ENCODE results near the gene TFPT. TPM values are rescaled to one million over a fixed set of nuclear protein-coding genes. Genes with fewer than 3 reads are reported as not detected.

TFPT gene
- total RNA-seq, 1 experiment from 2014 or later: 31.1 TPM

DNA sequence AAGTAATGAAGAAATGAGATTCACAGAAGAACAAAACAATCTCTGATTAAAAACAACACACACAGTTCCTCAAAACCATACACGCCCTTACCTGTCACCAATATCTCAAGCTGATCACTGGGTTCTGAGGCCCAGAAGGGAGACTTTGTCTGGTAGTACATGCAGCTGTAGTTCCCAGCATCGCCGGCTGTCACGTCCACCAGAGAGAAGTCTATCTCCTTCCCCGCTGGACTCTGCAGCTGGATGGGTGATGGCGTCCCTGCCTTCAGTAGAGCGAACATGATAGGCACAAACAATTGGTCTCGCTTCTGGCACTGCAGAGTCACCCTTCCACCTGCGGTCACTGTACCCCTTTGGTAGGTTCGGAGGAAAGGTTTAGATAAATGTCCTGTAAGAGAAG is 41.6 kb downstream of the TFPT start:
- H3K4me3 ChIP-seq (ENCODE audit: low read depth, low read length, poor library complexity, severe bottlenecking): no peak overlapping the region
- TF ChIP-seq CTCF (conservative IDR thresholded peaks at IDR 0.05; ENCODE audit: low read depth, low read length) (no peak), EZH2 (IDR thresholded peaks at IDR 0.05; ENCODE audit: borderline replicate concordance, low read depth, low read length, poor library complexity, severe bottlenecking) (no peak)
- no peak for DNase-seq (ENCODE audit: low spot score)
- no TSS peak for BruUV-seq (replicated peaks)
- H3K27me3 ChIP-seq (replicated peaks; ENCODE audit: insufficient read depth, low read depth, low read length, poor library complexity): no peaks in the 10 kb centered on the region
- no peaks in the 10 kb centered on the region for H3K9me3 ChIP-seq (ENCODE audit: low read depth, low read length, poor library complexity, severe bottlenecking)
- ChIA-PET POLR2A (ENCODE audit: low non-redundant PET) (no interaction called here), CTCF (no interaction called here)
- no peaks in the 10 kb centered on the region for H3K36me3 ChIP-seq (ENCODE audit: insufficient read depth, low read length, poor library complexity, severe bottlenecking)
- no peak overlapping the region for H3K27ac ChIP-seq (ENCODE audit: low read depth, low read length, poor library complexity, severe bottlenecking)
- H3K4me1 ChIP-seq (ENCODE audit: insufficient read depth, low read length, poor library complexity, severe bottlenecking): no peaks in the 10 kb centered on the region
- intact Hi-C loops (cut with micrococcal nuclease; ENCODE audit: unreplicated experiment): no loop called here

GRCh38 chr19:54069470-54069869 is 46.0 kb downstream of the TFPT start:
- Histone ChIP-seq H3K27me3 (replicated peaks; ENCODE audit: insufficient read depth, low read depth, low read length, poor library complexity) (no peaks in the 10 kb centered on the region), H3K36me3 (ENCODE audit: insufficient read depth, low read length, poor library complexity, severe bottlenecking) (no peaks in the 10 kb centered on the region), H3K9me3 (ENCODE audit: low read depth, low read length, poor library complexity, severe bottlenecking) (no peaks in the 10 kb centered on the region), H3K4me3 (ENCODE audit: low read depth, low read length, poor library complexity, severe bottlenecking) (no peak overlapping the region), H3K4me1 (ENCODE audit: insufficient read depth, low read length, poor library complexity, severe bottlenecking) (no peaks in the 10 kb centered on the region), H3K27ac (ENCODE audit: low read depth, low read length, poor library complexity, severe bottlenecking) (no peak overlapping the region)
- ChIA-PET POLR2A (ENCODE audit: low non-redundant PET) (no interaction called here), CTCF (no interaction called here)
- no peak for DNase-seq (ENCODE audit: low spot score)
- intact Hi-C loops (cut with micrococcal nuclease; ENCODE audit: unreplicated experiment): no loop called here
- TF ChIP-seq CTCF (conservative IDR thresholded peaks at IDR 0.05; ENCODE audit: low read depth, low read length): no peak
- BruUV-seq (replicated peaks): no TSS peak

- H3K4me1 ChIP-seq (ENCODE audit: insufficient read depth, low read length, poor library complexity, severe bottlenecking): no peaks in the 10 kb centered on the region
- ChIA-PET CTCF (no interaction called here), POLR2A (ENCODE audit: low non-redundant PET) (interaction anchor here (0.6 kb wide), 1 partner anchor 9 kb away, joined by 5 read pairs; no protein-coding TSS in a partner anchor)
- no peaks in the 10 kb centered on the region for H3K9me3 ChIP-seq (ENCODE audit: low read depth, low read length, poor library complexity, severe bottlenecking)
- no peak within 1 kb of the TSS for H3K4me3 ChIP-seq (ENCODE audit: low read depth, low read length, poor library complexity, severe bottlenecking)
- no peak within 1 kb of the TSS for H3K27ac ChIP-seq (ENCODE audit: low read depth, low read length, poor library complexity, severe bottlenecking)
- BruUV-seq (replicated peaks): no TSS peak
- intact Hi-C loops (cut with micrococcal nuclease; ENCODE audit: unreplicated experiment): no loop called here
- no peak for DNase-seq (ENCODE audit: low spot score)
- TF ChIP-seq CTCF (conservative IDR thresholded peaks at IDR 0.05; ENCODE audit: low read depth, low read length) (no peak), EZH2 (IDR thresholded peaks at IDR 0.05; ENCODE audit: borderline replicate concordance, low read depth, low read length, poor library complexity, severe bottlenecking) (no peak)
- no peaks in the 10 kb centered on the region for H3K36me3 ChIP-seq (ENCODE audit: insufficient read depth, low read length, poor library complexity, severe bottlenecking)
- no peaks in the 10 kb centered on the region for H3K27me3 ChIP-seq (replicated peaks; ENCODE audit: insufficient read depth, low read depth, low read length, poor library complexity)
These were observed 51.9 kb downstream of the TFPT start, which contains the start of gene VSTM1 for GRCh38 chr19:54063350-54064116. Gene VSTM1 (minus strand): TSS chr19:54063897. CDS start chr19:54063777, 120 bp downstream.
